ENCODE data around the gene CD226.

Gene CD226

GRCh38 chr18:69889009-69889408, 58.7 kb downstream of the CD226 start:
- Histone ChIP-seq H4K91ac (ENCODE audit: low read length) (no peak overlapping the region), H3K18ac (ENCODE audit: low read depth in 1 of 2, low read length in 2 of 2) (no peak overlapping the region), H3K27me3 (ENCODE audit: control insufficient read depth in 1 of 2, insufficient read depth in 1 of 2, low read length in 2 of 2) (no peaks in the 10 kb centered on the region), H2AFZ (ENCODE audit: low read depth, low read length) (no peak overlapping the region), H3K36me3 (ENCODE audit: control insufficient read depth in 1 of 2, insufficient read depth in 2 of 2, low read depth in 1 of 2, low read length in 2 of 2) (no peaks in the 10 kb centered on the region), H2BK5ac (ENCODE audit: low read depth, low read length, poor library complexity, severe bottlenecking) (no peak overlapping the region), H3K4me1 (ENCODE audit: control insufficient read depth, insufficient read depth, low read depth, low read length) (peaks cover 3% of the 10 kb centered on the region), H2BK12ac (ENCODE audit: low read length in 2 of 2) (no peak overlapping the region), H3K27ac (ENCODE audit: low read length, poor library complexity, severe bottlenecking) (no peak overlapping the region), H4K8ac (ENCODE audit: low read length) (no peak overlapping the region), H3K9me3 (ENCODE audit: control insufficient read depth, low read length) (peaks cover 3% of the 10 kb centered on the region), H3K4me3 (ENCODE audit: insufficient read depth in 1 of 2, low read depth in 1 of 2, low read length in 2 of 2) (no peak overlapping the region), H2BK15ac (ENCODE audit: low read depth, poor library complexity, severe bottlenecking) (no peak overlapping the region), H3K14ac (ENCODE audit: low read length in 2 of 2) (no peak overlapping the region), H3K4me2 (ENCODE audit: low read length, poor library complexity, severe bottlenecking) (no peak overlapping the region), H3K23ac (ENCODE audit: low read length in 2 of 2) (no peak overlapping the region), H2AK5ac (ENCODE audit: low read length, severe bottlenecking) (no peak overlapping the region), H2BK120ac (ENCODE audit: low read depth, low read length) (no peak overlapping the region), H3K79me1 (replicated peaks; ENCODE audit: low read length, poor library complexity, severe bottlenecking) (no peaks in the 10 kb centered on the region), H3K9ac (ENCODE audit: low read length) (no peak overlapping the region), H3K4ac (ENCODE audit: low read depth in 1 of 2, low read length in 2 of 2) (no peak overlapping the region)
- WGBS, result 100% methylated on average over 1 of the region's 4 CpGs
- peak; percentile 3 for DNase-seq

- Histone ChIP-seq H3K9ac (ENCODE audit: low read length) (no peak overlapping the region), H3K36me3 (ENCODE audit: control insufficient read depth in 1 of 2, insufficient read depth in 2 of 2, low read depth in 1 of 2, low read length in 2 of 2) (no peaks in the 10 kb centered on the region), H2AFZ (ENCODE audit: low read depth, low read length) (no peak overlapping the region), H2BK12ac (ENCODE audit: low read length in 2 of 2) (no peak overlapping the region), H3K79me1 (replicated peaks; ENCODE audit: low read length, poor library complexity, severe bottlenecking) (no peaks in the 10 kb centered on the region), H2AK5ac (ENCODE audit: low read length, severe bottlenecking) (no peak overlapping the region), H3K27ac (ENCODE audit: low read length, poor library complexity, severe bottlenecking) (no peak overlapping the region), H3K9me3 (ENCODE audit: control insufficient read depth, low read length) (peaks cover 3% of the 10 kb centered on the region), H3K23ac (ENCODE audit: low read length in 2 of 2) (no peak overlapping the region), H3K27me3 (ENCODE audit: control insufficient read depth in 1 of 2, insufficient read depth in 1 of 2, low read length in 2 of 2) (no peaks in the 10 kb centered on the region), H3K4me2 (ENCODE audit: low read length, poor library complexity, severe bottlenecking) (no peak overlapping the region), H3K4me3 (ENCODE audit: insufficient read depth in 1 of 2, low read depth in 1 of 2, low read length in 2 of 2) (no peak overlapping the region), H4K8ac (ENCODE audit: low read length) (no peak overlapping the region), H3K4me1 (ENCODE audit: control insufficient read depth, insufficient read depth, low read depth, low read length) (peaks cover 6% of the 10 kb centered on the region), H4K91ac (ENCODE audit: low read length) (no peak overlapping the region), H2BK5ac (ENCODE audit: low read depth, low read length, poor library complexity, severe bottlenecking) (no peak overlapping the region), H3K18ac (ENCODE audit: low read depth in 1 of 2, low read length in 2 of 2) (no peak overlapping the region), H2BK120ac (ENCODE audit: low read depth, low read length) (no peak overlapping the region), H3K4ac (ENCODE audit: low read depth in 1 of 2, low read length in 2 of 2) (no peak overlapping the region), H2BK15ac (ENCODE audit: low read depth, poor library complexity, severe bottlenecking) (no peak overlapping the region), H3K14ac (ENCODE audit: low read length in 2 of 2) (no peak overlapping the region)
- no peak for DNase-seq
- WGBS, result 93% methylated on average over 2 of the region's 2 CpGs
Observed at GRCh38 chr18:69887256-69887655, 60.4 kb downstream of the CD226 start.

- H3K18ac ChIP-seq (ENCODE audit: low read depth in 1 of 2, low read length in 2 of 2), result no peak overlapping the region
- H2AK5ac ChIP-seq (ENCODE audit: low read length, severe bottlenecking), result no peak overlapping the region
- no peak overlapping the region for H2BK12ac ChIP-seq (ENCODE audit: low read length in 2 of 2)
- H3K36me3 ChIP-seq (ENCODE audit: control insufficient read depth in 1 of 2, insufficient read depth in 2 of 2, low read depth in 1 of 2, low read length in 2 of 2), result no peaks in the 10 kb centered on the region
- H3K27me3 ChIP-seq (ENCODE audit: control insufficient read depth in 1 of 2, insufficient read depth in 1 of 2, low read length in 2 of 2), result no peaks in the 10 kb centered on the region
- no peak overlapping the region for H2BK5ac ChIP-seq (ENCODE audit: low read depth, low read length, poor library complexity, severe bottlenecking)
- H3K79me1 ChIP-seq (replicated peaks; ENCODE audit: low read length, poor library complexity, severe bottlenecking), result no peaks in the 10 kb centered on the region
- H3K14ac ChIP-seq (ENCODE audit: low read length in 2 of 2), result no peak overlapping the region
- no peak overlapping the region for H3K4ac ChIP-seq (ENCODE audit: low read depth in 1 of 2, low read length in 2 of 2)
- H3K9ac ChIP-seq (ENCODE audit: low read length), result no peak overlapping the region
- no peak for DNase-seq
- H3K4me3 ChIP-seq (ENCODE audit: insufficient read depth in 1 of 2, low read depth in 1 of 2, low read length in 2 of 2), result no peak overlapping the region
- no peak overlapping the region for H3K23ac ChIP-seq (ENCODE audit: low read length in 2 of 2)
- no peak overlapping the region for H2BK120ac ChIP-seq (ENCODE audit: low read depth, low read length)
- no peak overlapping the region for H2AFZ ChIP-seq (ENCODE audit: low read depth, low read length)
- no peak overlapping the region for H3K27ac ChIP-seq (ENCODE audit: low read length, poor library complexity, severe bottlenecking)
- H4K91ac ChIP-seq (ENCODE audit: low read length), result no peak overlapping the region
- no peak overlapping the region for H3K4me2 ChIP-seq (ENCODE audit: low read length, poor library complexity, severe bottlenecking)
- H3K4me1 ChIP-seq (ENCODE audit: control insufficient read depth, insufficient read depth, low read depth, low read length), result peaks cover 6% of the 10 kb centered on the region
- H3K9me3 ChIP-seq (ENCODE audit: control insufficient read depth, low read length), result peaks cover 3% of the 10 kb centered on the region
- H4K8ac ChIP-seq (ENCODE audit: low read length), result no peak overlapping the region
- H2BK15ac ChIP-seq (ENCODE audit: low read depth, poor library complexity, severe bottlenecking), result no peak overlapping the region
- 95% methylated on average over 19 of the region's 20 CpGs for WGBS
Observed at GRCh38 chr18:69885841-69886531, 61.7 kb downstream of the CD226 start.

GRCh38 chr18:69885355-69885754, 62.3 kb downstream of the CD226 start:
- Histone ChIP-seq H3K9me3 (ENCODE audit: control insufficient read depth, low read length) (peaks cover under 1% of the 10 kb centered on the region), H3K27ac (ENCODE audit: low read length, poor library complexity, severe bottlenecking) (no peak overlapping the region), H3K36me3 (ENCODE audit: control insufficient read depth in 1 of 2, insufficient read depth in 2 of 2, low read depth in 1 of 2, low read length in 2 of 2) (no peaks in the 10 kb centered on the region), H3K27me3 (ENCODE audit: control insufficient read depth in 1 of 2, insufficient read depth in 1 of 2, low read length in 2 of 2) (no peaks in the 10 kb centered on the region), H2BK120ac (ENCODE audit: low read depth, low read length) (no peak overlapping the region), H3K79me1 (replicated peaks; ENCODE audit: low read length, poor library complexity, severe bottlenecking) (no peaks in the 10 kb centered on the region), H2BK15ac (ENCODE audit: low read depth, poor library complexity, severe bottlenecking) (no peak overlapping the region), H3K4ac (ENCODE audit: low read depth in 1 of 2, low read length in 2 of 2) (no peak overlapping the region), H3K18ac (ENCODE audit: low read depth in 1 of 2, low read length in 2 of 2) (no peak overlapping the region), H2AFZ (ENCODE audit: low read depth, low read length) (no peak overlapping the region), H3K4me3 (ENCODE audit: insufficient read depth in 1 of 2, low read depth in 1 of 2, low read length in 2 of 2) (no peak overlapping the region), H4K91ac (ENCODE audit: low read length) (no peak overlapping the region), H4K8ac (ENCODE audit: low read length) (no peak overlapping the region), H2BK12ac (ENCODE audit: low read length in 2 of 2) (no peak overlapping the region), H2AK5ac (ENCODE audit: low read length, severe bottlenecking) (no peak overlapping the region), H3K23ac (ENCODE audit: low read length in 2 of 2) (no peak overlapping the region), H2BK5ac (ENCODE audit: low read depth, low read length, poor library complexity, severe bottlenecking) (no peak overlapping the region), H3K4me1 (ENCODE audit: control insufficient read depth, insufficient read depth, low read depth, low read length) (peaks cover 6% of the 10 kb centered on the region), H3K14ac (ENCODE audit: low read length in 2 of 2) (peak overlapping the region in 1 of 2 experiments; percentile 66), H3K9ac (ENCODE audit: low read length) (no peak overlapping the region), H3K4me2 (ENCODE audit: low read length, poor library complexity, severe bottlenecking) (no peak overlapping the region)
- WGBS, result 89% methylated on average over 3 of the region's 4 CpGs
- no peak for DNase-seq
